ENCODE results near the gene ST6GALNAC3.
A peak's percentile ranks its signal among the peaks of the same experiment; 100 is the strongest.
"Not testable (repeated sequence)": the region's sequence is repeated elsewhere in the genome, so short reads cannot be mapped to it uniquely, and the experiment has no call there.

ST6GALNAC3 gene

GRCh38 chr1:76300556-76300955 lies 226.0 kb downstream of the ST6GALNAC3 start:
- H3K36me3 Mint-ChIP-seq: no peaks in the 10 kb centered on the region
- H3K4me3 Mint-ChIP-seq: peak overlapping the region; percentile 31
- peak overlapping the region; percentile 1 for H3K27ac Mint-ChIP-seq
- H3K4me1 Mint-ChIP-seq: peaks cover 46% of the 10 kb centered on the region
- no peaks in the 10 kb centered on the region for H3K27me3 Mint-ChIP-seq
- H3K9me3 Mint-ChIP-seq: no peaks in the 10 kb centered on the region

GRCh38 chr1:76302711-76303339 lies 228.3 kb downstream of the ST6GALNAC3 start:
- Mint-ChIP-seq H3K27me3 (no peaks in the 10 kb centered on the region), H3K4me1 (peaks cover 38% of the 10 kb centered on the region), H3K36me3 (no peaks in the 10 kb centered on the region), H3K4me3 (peak overlapping the region; percentile 24), H3K27ac (no peak overlapping the region), H3K9me3 (no peaks in the 10 kb centered on the region)

GRCh38 chr1:76303340-76303717 lies 228.8 kb downstream of the ST6GALNAC3 start:
- H3K9me3 Mint-ChIP-seq: no peaks in the 10 kb centered on the region
- H3K4me1 Mint-ChIP-seq: peaks cover 38% of the 10 kb centered on the region
- no peak overlapping the region for H3K4me3 Mint-ChIP-seq
- H3K27ac Mint-ChIP-seq: no peak overlapping the region
- H3K27me3 Mint-ChIP-seq: no peaks in the 10 kb centered on the region
- H3K36me3 Mint-ChIP-seq: no peaks in the 10 kb centered on the region

- no peak overlapping the region for H3K4me3 Mint-ChIP-seq
- peaks cover 1% of the 10 kb centered on the region for H3K36me3 Mint-ChIP-seq
- no peak overlapping the region for H3K27ac Mint-ChIP-seq
- H3K4me1 Mint-ChIP-seq: peaks cover 3% of the 10 kb centered on the region
- no peaks in the 10 kb centered on the region for H3K27me3 Mint-ChIP-seq
- H3K9me3 Mint-ChIP-seq: no peaks in the 10 kb centered on the region
These were observed 238.8 kb downstream of the ST6GALNAC3 start for GRCh38 chr1:76313304-76313703.

GRCh38 chr1:76314730-76315129 lies 240.2 kb downstream of the ST6GALNAC3 start:
- Mint-ChIP-seq H3K4me1 (peaks cover 3% of the 10 kb centered on the region), H3K4me3 (no peak overlapping the region)

GRCh38 chr1:76317299-76317900 lies 242.9 kb downstream of the ST6GALNAC3 start:
- Mint-ChIP-seq H3K27me3 (no peaks in the 10 kb centered on the region), H3K27ac (no peak overlapping the region), H3K4me3 (no peak overlapping the region), H3K4me1 (peaks cover 3% of the 10 kb centered on the region), H3K36me3 (no peaks in the 10 kb centered on the region), H3K9me3 (no peaks in the 10 kb centered on the region)

More at GRCh38 chr1:76314730-76315129, 240.2 kb downstream of the ST6GALNAC3 start:
- peaks cover 1% of the 10 kb centered on the region for H3K36me3 Mint-ChIP-seq
- H3K27me3 Mint-ChIP-seq: no peaks in the 10 kb centered on the region
- H3K27ac Mint-ChIP-seq: no peak overlapping the region
- H3K9me3 Mint-ChIP-seq: no peaks in the 10 kb centered on the region

GRCh38 chr1:76330991-76331603 lies 256.6 kb downstream of the ST6GALNAC3 start:
- H3K27ac Mint-ChIP-seq: peak overlapping the region; percentile 52
- H3K36me3 Mint-ChIP-seq: no peaks in the 10 kb centered on the region
- H3K4me3 Mint-ChIP-seq: no peak overlapping the region
- no peaks in the 10 kb centered on the region for H3K9me3 Mint-ChIP-seq
- no peaks in the 10 kb centered on the region for H3K27me3 Mint-ChIP-seq
- H3K4me1 Mint-ChIP-seq: peaks cover 19% of the 10 kb centered on the region

- Mint-ChIP-seq H3K27ac (no peak overlapping the region), H3K27me3 (no peaks in the 10 kb centered on the region), H3K4me1 (peaks cover 9% of the 10 kb centered on the region), H3K4me3 (no peak overlapping the region), H3K9me3 (no peaks in the 10 kb centered on the region), H3K36me3 (no peaks in the 10 kb centered on the region)
These were observed 261.3 kb downstream of the ST6GALNAC3 start for GRCh38 chr1:76335882-76336281.

- Mint-ChIP-seq H3K4me3 (no peak overlapping the region), H3K27ac (no peak overlapping the region), H3K9me3 (no peaks in the 10 kb centered on the region), H3K27me3 (no peaks in the 10 kb centered on the region), H3K36me3 (no peaks in the 10 kb centered on the region), H3K4me1 (no peaks in the 10 kb centered on the region)
These were observed 262.4 kb downstream of the ST6GALNAC3 start for GRCh38 chr1:76336931-76337371.

DNA sequence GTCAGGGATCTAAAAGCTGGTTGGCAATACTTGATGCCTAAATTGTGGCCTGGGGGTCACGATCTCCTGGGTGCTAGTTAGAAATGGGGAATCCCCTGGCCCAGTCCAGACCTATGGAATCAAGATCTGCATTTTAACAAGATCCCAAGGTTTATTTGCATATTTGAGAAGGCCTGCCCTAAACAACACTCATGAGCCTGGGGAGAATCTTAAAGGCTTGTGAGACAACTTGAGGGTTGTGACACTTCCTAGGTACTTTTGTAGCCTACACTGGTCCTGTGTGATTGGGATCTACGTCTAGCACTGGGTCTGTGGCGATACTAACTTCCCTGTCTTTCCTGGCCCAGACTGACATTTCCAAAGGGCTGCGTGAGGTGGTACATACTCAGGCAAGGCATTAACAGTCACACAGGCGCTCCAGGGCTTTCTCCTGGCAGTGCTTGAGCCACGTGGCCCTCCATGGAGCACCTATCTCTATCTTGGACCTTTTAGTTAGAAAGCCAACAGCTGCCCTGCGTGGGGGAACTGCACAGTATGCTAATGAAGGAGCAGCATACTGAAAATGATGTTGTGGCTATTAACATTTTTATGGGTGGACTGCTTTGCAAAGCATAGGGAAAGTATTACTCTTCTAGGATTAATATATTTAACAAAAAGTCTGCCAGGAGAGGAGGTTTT lies 263.1 kb downstream of the ST6GALNAC3 start:
- Mint-ChIP-seq H3K4me1 (no peaks in the 10 kb centered on the region), H3K4me3 (no peak overlapping the region), H3K9me3 (no peaks in the 10 kb centered on the region), H3K36me3 (peaks cover 1% of the 10 kb centered on the region), H3K27ac (no peak overlapping the region), H3K27me3 (no peaks in the 10 kb centered on the region)

DNA sequence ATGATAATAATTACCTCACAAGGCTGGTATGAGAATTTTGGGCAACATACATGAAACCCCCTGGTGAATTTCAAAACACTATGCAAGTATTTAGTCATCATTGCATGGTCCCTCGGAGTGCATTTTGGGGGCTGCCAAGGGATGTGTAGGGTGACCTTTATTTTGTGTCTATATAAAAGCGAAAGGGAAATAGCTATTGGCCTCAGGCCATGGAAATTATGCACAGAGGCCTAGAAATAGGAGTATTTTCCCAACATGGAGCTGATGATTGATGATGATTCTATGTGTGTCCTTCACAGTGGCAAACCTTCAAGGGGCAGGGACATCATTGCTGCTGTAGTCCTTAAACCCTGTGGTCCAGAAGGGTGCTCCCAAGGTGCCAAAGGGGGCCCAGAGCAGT lies 265.5 kb downstream of the ST6GALNAC3 start:
- Mint-ChIP-seq H3K27me3 (no peaks in the 10 kb centered on the region), H3K9me3 (no peaks in the 10 kb centered on the region), H3K27ac (no peak overlapping the region), H3K4me3 (no peak overlapping the region), H3K36me3 (peaks cover 1% of the 10 kb centered on the region), H3K4me1 (peaks cover 15% of the 10 kb centered on the region)

DNA sequence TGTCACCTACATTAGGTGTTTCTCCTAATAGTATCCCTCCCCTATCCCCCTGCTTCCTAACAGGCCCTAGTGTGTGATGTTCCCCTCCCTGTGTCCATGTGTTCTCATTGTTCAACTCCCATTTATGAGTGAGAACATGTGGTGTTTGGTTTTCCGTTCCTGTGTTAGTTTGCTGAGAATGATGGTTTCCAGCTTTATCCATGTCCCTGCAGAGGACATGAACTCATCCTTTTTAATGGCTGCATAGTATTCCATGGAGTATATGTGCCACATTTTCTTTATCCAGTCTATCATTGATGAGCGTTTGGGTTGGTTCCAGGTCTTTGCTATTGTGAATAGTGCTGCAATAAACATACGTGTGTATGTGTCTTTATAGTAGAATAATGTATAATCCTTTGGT lies 267.3 kb downstream of the ST6GALNAC3 start:
- not testable (repeated sequence) for H3K27me3 Mint-ChIP-seq, H3K9me3 Mint-ChIP-seq
- peaks cover 16% of the 10 kb centered on the region for H3K4me1 Mint-ChIP-seq

DNA sequence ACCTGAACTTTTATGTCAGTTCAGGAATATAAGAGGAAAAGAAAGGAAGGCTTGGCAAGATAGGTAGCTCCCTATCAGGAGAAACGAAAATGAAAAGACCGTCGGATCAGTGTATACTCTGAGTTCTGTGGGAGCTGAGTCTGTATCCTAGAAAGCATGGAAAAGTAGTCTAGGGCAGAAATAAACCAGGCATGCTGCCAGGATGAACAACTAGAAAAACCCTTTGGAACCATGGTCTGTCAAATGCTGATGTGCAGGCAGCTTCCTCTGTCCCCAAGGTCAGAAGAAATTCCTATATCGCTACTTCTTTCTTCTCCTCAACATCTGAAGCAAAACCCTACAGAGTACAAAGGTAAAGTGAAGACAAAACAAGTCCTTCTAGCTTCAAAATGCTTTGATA lies 268.8 kb downstream of the ST6GALNAC3 start:
- H3K27ac Mint-ChIP-seq: no peak overlapping the region
- no peaks in the 10 kb centered on the region for H3K9me3 Mint-ChIP-seq
- H3K36me3 Mint-ChIP-seq: peaks cover 1% of the 10 kb centered on the region
- H3K27me3 Mint-ChIP-seq: no peaks in the 10 kb centered on the region
- H3K4me3 Mint-ChIP-seq: no peak overlapping the region
- H3K4me1 Mint-ChIP-seq: peaks cover 16% of the 10 kb centered on the region

More for the DNA sequence above, 267.3 kb downstream of the ST6GALNAC3 start:
- H3K27ac Mint-ChIP-seq, H3K36me3 Mint-ChIP-seq, H3K4me3 Mint-ChIP-seq: not testable (repeated sequence)

- Mint-ChIP-seq H3K27me3 (no peaks in the 10 kb centered on the region), H3K4me3 (no peak overlapping the region), H3K27ac (no peak overlapping the region), H3K36me3 (no peaks in the 10 kb centered on the region), H3K4me1 (peaks cover 5% of the 10 kb centered on the region), H3K9me3 (no peaks in the 10 kb centered on the region)
These were observed 277.1 kb downstream of the ST6GALNAC3 start for GRCh38 chr1:76351655-76352054.

DNA sequence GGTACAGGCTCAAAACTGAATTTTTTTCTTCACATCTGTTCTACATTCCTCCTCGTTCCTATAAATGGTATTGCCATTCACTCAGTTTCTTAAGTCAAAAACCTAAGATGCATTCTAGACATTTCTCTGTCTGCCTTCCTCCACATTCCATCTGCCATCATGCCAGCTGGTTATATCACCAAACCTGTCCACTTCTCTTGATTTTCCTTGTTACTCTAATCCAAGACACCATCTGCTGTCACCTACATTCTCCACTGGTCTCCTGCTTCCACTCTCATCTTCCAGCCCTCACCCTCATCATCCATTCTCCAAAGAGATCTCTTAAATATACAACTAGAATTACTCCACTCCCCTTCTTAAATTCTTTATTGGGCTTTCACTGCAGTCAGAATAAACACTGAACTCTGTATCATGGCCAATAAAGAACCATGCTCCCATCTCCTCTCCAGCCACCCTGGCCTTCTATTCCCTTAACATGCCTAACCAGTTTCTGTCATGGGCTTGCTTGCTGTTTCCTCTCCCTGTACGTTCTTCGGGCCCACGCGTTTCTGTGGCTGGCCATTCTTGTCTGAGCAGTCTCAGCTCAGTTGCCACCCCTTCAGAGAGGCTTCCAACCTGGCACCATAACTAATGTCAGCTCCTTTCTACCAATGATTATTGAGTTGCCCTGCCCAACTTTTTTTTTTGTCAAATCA lies 278.3 kb downstream of the ST6GALNAC3 start:
- no peak overlapping the region for H3K4me3 Mint-ChIP-seq
- H3K27ac Mint-ChIP-seq: no peak overlapping the region
- peaks cover 5% of the 10 kb centered on the region for H3K4me1 Mint-ChIP-seq
- no peaks in the 10 kb centered on the region for H3K27me3 Mint-ChIP-seq
- no peaks in the 10 kb centered on the region for H3K9me3 Mint-ChIP-seq
- no peaks in the 10 kb centered on the region for H3K36me3 Mint-ChIP-seq

Measured in activated naive CD4-positive, alpha-beta T cell treated with anti-CD3 and anti-CD28 coated beads, Interleukin-2, amount 50 U/mL, for 24 hours (primary cell).